GM08714 (cell line): Measurements from ENCODE around the gene FKBP4.
"Not testable (repeated sequence)": the region's sequence is repeated elsewhere in the genome, so short reads cannot be mapped to it uniquely, and the experiment has no call there.

Experiments
- H3K4me3 ChIP-seq: fragments of 200-500 bp; sonication (Bioruptor generic); 2 replicates; pipeline ENCODE4 v1.5.1; 2014; ENCODE audit warnings: mild to moderate bottlenecking, low read length, inconsistent platforms
- ZNF274 ChIP-seq: IDR thresholded peaks from 2 replicates; pipeline ENCODE4 v1.6.1; 2012; ENCODE audit warnings: mild to moderate bottlenecking, low read depth, low read length

Gene FKBP4

DNA sequence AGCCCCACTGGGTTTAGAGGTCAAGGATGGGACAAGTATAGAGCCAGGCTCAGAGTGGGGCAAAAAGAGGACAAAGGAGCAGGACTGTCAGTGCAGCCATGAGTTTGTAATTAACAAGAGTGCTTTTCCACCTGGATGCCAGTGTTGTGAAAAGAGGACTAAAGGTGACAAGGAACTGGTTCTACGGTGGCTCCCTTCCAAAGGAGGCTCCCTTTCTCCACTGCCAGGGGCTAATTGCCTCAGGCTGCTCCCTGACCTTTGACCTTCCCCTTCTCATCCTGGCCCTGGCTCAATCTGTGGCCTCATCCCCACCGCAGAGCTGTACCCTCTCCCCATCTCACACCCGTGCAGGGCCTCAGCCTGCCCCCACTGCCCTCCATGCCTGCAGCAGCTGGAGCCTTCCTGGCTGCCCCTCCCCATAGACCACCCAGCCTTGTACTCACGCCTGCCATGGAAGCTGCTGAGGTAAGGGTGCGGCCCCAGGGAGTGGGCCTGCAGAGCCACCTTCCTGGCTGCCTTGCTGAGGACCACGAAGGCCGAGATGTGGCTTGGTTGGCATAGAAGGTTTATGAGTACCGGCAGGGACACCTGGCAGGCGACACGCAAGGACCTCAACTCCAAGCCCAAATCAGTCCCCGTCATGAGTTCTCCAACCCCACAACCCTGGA, 24.8 kb upstream of the FKBP4 start:
- TF ChIP-seq ZNF274, result no peak
- no peak overlapping the region for H3K4me3 ChIP-seq

DNA sequence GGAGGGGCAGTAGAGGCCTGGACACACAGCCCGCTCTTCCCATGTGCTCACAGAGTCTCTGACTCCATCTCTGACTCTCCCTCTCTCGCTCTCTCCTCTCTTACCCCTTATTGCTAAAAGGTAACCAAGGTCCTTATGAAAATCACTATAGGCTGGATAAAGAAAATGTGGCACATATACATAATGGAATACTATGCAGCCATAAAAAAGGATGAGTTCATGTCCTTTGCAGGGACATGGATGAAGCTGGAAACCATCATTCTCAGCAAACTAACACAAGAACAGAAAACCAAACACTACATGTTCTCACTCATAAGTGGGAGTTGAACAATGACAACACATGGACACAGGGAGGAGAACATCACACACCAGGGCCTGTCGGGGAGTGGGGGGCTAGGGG, 24.2 kb upstream of the FKBP4 start:
- not testable (repeated sequence) for H3K4me3 ChIP-seq

DNA sequence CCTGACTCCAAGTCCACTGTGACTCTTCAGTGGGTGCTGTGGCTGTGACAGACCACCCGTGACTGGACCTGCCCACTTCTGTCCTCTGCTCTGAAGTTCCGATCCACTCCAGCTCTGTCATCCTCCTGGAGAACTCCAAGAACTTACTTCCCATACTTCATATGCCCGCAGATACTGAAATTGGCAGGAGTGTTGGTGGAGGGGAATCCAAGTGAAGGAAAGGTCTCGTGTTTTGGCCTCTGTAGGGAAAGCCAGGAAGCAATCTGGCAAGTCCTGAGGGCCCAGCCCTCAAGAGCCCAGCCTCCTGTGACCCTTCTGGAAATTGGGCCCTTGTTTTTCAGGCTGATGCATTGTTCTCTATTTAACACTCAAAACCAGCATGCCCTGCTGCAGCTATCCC, 22.4 kb upstream of the FKBP4 start:
- no peak for TF ChIP-seq ZNF274
- no peak overlapping the region for H3K4me3 ChIP-seq

DNA sequence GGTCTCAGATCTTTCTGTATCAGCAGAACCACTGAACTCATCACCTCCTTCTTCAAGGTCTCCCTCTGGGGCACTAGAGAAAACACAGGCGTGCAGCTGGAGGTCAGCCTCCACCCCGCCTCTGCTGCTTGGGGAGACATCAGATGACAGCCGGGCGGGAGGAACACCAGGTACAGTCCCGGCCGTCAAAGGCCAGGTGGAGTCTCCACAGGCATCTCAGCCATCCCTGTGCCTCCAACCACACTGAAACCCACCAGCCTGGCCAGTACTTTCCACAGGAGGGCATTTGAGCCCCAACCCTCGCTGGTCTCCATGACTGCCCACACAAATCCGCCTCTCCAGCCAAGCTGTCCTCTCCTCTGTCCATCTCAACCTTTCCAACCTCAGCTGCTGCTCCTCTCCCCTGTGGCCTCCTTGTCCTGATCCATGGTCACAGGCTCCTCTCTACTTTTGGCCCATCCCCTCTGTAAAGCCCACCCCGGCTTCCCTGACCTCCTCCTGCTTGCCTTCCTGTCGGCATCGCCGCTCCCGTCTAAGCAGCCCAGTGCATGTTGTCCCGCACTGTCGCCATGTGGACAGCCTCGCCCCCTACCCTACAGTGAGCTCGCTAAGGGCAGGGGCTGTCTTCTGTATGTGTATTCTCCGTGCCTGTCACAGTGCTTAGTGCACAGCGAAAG, 21.4 kb upstream of the FKBP4 start:
- TF ChIP-seq ZNF274, result no peak
- H3K4me3 ChIP-seq, result no peak overlapping the region

DNA sequence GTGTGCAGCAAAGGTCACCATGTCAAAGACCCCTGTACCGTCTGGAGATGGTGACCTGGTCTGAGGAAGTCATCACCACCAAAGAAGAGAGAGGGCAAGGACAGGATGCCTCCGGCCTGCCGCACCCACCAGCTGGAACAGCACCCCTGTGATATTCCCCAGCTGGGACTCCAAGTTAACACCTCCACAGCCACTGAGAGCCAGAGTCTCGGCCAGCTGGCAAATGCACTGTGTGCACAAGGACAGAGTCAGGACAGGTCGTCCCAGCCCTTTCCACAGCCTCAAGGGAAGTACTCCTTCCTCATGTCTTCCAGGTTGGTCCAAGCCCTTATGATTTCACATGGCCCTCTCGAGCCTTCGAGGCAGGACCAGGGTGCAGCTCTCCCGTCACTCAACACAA, 19.3 kb upstream of the FKBP4 start:
- TF ChIP-seq ZNF274, result no peak
- H3K4me3 ChIP-seq, result no peak overlapping the region

DNA sequence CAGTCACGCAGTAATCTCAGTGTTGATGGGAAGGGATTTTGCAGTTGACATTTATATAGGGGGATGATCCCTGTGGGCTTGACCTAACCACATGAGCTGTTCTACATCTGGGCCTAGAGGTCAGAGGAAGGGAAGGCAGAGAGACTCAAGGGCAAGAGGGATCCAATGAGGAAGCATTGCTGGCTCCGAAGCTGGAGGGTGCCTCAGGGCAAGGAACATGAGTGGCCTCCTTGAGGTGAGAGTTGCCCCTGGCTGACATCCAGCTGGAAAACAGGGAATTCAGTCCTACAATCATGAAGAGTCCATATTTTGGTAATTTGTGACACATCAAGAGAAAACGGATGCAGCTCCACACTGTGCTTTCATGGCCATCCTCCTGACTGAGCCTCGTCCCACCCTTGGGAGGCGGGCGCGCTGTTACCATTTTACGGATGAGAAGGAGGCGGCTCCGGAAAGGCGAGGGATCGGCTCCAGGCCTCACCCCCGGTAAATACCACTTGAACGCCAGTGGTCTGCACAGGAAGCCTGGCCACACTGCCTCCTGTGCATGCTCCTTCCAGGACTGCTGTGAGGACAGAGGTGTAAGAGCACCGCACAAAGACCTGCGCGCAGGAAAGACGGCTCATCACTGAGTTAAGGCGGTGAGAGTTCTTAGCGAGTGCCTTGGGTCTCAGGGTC, 18.5 kb upstream of the FKBP4 start:
- TF ChIP-seq ZNF274, result no peak
- no peak overlapping the region for H3K4me3 ChIP-seq

DNA sequence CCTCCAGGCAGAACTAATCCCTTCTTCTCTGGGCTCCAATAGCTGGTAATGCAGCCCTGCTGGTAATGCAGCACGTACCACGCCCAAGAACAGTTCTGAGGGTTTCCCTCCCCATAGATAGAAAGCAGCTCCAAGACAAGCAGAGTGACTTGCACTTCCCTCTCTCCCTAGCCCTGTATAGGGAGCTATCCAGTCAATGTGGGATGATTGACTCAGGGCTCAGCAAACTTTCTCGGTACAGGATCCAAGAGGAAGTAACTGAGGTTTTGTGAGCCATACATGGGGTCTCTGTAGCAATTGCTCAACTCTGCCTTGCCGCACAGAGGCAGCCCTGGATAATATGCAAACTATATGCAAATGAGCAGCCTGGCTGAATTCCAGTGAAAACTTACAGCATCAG, 15.5 kb upstream of the FKBP4 start:
- H3K4me3 ChIP-seq, result no peak overlapping the region
- TF ChIP-seq ZNF274, result no peak

DNA sequence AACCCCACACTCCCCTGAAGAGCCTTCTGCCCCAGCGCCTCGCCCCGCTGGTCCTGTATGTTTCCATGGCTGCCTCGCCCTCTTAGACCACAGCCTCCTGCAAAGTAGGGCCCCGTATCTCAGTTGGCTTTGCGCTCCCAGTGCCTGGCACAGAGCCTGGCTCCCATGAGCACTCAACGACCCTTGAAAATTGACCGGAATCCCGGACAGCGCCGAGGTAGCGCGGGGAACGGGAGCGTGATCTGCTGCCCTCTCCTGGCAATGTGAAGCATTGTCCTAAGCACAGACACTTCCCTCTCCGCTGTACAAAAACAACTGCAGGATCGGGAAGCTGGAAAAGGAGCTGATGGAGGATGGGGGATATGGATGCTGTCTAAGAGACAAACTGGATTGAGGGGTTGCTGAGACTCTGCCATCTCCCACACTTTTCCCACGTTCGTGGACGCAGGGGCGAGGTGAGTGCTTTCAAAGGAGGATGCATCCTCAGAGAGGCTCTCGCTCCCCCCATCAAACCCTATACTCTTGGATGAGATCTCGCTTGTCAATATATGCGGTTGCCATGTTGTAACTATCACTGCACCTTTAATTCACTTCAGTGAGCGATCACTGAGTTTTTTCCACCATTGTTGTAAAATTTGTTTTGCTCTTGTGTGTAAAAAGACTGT, 10.7 kb upstream of the FKBP4 start:
- no peak for TF ChIP-seq ZNF274
- no peak overlapping the region for H3K4me3 ChIP-seq

DNA sequence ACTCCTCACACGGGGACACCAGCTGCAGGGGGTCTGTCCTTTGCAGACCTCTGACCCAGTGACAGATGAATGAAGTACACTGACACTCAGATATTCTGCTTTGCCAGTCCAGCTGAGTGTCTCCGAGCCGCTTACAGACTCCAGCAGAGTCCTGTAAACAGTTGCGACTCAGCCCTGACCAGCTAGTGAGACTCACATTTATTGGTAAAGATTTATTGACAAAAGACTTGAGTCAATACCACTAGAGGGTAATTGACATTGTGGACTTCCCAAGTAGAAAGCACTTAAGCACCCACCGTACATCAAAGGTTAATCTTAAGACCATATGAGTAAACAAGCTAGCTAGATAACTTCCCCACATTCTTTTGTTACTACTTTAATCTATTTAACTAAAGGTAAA, 9.8 kb upstream of the FKBP4 start:
- TF ChIP-seq ZNF274, result no peak
- no peak overlapping the region for H3K4me3 ChIP-seq

DNA sequence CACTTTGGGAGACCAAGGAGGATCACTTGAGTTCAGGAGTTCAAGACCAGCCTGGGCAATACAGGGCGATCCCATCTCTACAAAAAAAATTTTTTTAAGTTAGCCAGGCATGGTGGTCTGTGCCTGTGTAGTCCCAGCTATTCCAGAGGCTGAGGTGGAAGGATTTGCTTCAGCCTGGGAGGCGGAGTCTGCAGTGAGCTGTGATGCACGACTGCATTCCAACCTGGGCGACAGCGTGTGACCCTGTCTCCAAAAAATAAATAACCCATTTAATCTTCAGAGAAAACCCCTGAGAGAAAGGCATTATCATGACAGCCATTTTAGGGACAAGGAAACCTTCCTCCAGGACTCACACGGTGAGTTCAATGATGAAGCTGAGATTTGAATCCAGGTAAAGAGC, 3.7 kb upstream of the FKBP4 start:
- no peak overlapping the region for H3K4me3 ChIP-seq
- no peak for TF ChIP-seq ZNF274

DNA sequence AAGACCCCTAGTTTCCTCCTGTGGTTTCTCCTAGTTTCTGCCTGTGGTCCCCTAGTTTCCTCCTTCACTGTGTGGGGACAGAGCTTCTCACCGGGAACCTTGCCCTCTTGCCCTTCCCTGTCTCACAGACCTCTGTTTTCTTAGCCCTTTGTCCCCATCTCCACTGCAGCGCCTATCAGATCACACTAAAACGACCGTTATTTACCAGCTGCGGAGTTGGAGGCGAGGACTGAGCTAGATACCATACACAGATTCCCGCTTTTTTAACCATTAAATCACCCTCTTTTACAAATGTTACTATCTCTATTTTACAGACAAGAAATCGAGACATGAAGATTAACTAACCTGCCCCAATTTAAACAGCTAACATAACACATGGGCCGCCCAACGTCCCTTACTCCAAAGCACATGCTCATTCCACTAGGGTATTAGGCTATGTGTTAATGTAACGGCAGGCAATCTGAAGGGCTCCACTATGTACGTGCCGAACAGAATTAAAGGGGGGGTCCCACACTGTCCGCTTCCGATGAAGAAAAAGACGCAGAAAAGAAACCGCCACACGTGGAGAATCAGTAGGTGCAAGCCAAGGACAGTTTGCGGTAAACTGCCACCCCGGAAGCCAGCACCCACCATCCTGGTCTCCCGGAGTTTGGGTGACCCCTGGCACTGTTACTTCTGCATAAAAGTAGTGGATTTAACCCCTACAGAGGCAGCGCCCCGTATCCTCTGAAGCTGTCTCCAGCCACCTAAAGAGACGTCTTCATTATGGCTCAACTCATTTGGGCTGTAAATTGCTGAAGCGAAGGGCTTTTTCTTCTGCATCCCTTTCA, 1.9 kb upstream of the FKBP4 start:
- H3K4me3 ChIP-seq, result no peak overlapping the region
- no peak for TF ChIP-seq ZNF274

DNA sequence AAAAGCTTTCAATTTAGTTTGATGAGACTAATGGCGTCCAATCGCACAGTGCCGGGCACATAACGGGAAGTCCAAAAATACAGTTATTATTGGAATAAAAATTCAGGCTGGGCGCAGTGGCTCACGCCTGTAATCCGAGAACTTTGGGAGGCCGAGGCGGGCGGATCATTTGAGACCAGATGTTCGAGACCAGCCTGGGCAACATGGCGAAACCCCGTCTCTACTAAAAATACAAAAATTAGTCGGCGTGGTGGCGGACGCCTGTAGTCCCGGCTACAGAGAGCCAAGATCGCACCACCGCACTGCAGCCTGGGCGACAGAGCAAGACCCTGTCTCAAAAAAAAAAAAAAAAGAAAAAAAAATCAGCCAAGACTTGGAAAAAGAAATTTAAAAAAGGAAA, 1.2 kb upstream of the FKBP4 start:
- H3K4me3 ChIP-seq, result no peak overlapping the region
- no peak for TF ChIP-seq ZNF274

DNA sequence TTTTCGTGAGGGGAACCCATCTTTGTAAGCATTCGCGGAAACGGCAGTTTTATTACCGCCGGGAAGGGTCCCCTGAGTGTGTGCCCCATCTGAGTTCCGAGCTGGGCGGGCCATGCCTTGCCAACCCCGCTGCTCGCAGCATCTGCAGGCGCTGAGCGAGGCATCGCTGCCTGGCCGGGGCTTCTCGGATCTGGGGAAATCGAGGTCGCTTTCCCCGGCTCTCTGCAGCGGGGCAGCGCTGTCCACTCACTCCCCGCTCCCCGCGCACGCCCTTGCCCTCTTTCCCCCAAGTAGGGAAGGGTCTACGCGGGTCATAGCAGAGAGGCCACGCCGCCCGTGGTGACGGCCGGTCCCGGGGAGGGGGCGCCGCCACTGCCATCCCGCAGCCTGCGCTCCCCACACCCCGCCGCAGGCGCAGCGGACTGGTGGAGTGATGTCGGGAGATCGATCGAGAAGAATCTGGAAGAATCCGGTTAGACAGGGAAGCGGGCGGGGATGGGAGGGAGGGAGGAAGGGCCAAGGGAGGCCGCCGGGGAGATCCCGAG, 507 bp upstream of the FKBP4 start:
- peak overlapping the region; percentile 75; the same call in 1 of the 2 replicates for H3K4me3 ChIP-seq

More for the DNA sequence above, 507 bp upstream of the FKBP4 start:
- TF ChIP-seq ZNF274, result no peak
